ENCODE data around the gene SLC25A19.

The SLC25A19 gene

GRCh38 chr17:75252039-75252816, 37.0 kb downstream of the SLC25A19 start:
- H3K4me3 ChIP-seq (ENCODE audit: low read length) = no peak overlapping the region
- no peak for DNase-seq (ENCODE audit: low read depth)
- no peak for TF ChIP-seq CTCF (conservative IDR thresholded peaks at IDR 0.05; ENCODE audit: low read length)

- TF ChIP-seq CTCF (conservative IDR thresholded peaks at IDR 0.05; ENCODE audit: low read length) = no peak
- H3K4me3 ChIP-seq (ENCODE audit: low read length) = peak overlapping the region; percentile 50
- DNase-seq (ENCODE audit: low read depth) = peak; percentile 74
These were observed 39.2 kb downstream of the SLC25A19 start for GRCh38 chr17:75250009-75250471.

- H3K4me3 ChIP-seq (ENCODE audit: low read length) = peak overlapping the region; percentile 50
- TF ChIP-seq CTCF (conservative IDR thresholded peaks at IDR 0.05; ENCODE audit: low read length) = no peak
- DNase-seq (ENCODE audit: low read depth) = no peak
These were observed 39.7 kb downstream of the SLC25A19 start for GRCh38 chr17:75249564-75249963.

- H3K4me3 ChIP-seq (ENCODE audit: low read length) = no peak overlapping the region
- TF ChIP-seq CTCF (conservative IDR thresholded peaks at IDR 0.05; ENCODE audit: low read length) = no peak
- DNase-seq (ENCODE audit: low read depth) = no peak
These were observed 42.8 kb downstream of the SLC25A19 start for GRCh38 chr17:75246404-75246803.

- DNase-seq (ENCODE audit: low read depth) = no peak
- no peak for TF ChIP-seq CTCF (conservative IDR thresholded peaks at IDR 0.05; ENCODE audit: low read length)
- H3K4me3 ChIP-seq (ENCODE audit: low read length) = no peak overlapping the region
These were observed 44.2 kb downstream of the SLC25A19 start for GRCh38 chr17:75245011-75245410.

- DNase-seq (ENCODE audit: low read depth) = no peak
- no peak for TF ChIP-seq CTCF (conservative IDR thresholded peaks at IDR 0.05; ENCODE audit: low read length)
- H3K4me3 ChIP-seq (ENCODE audit: low read length) = no peak overlapping the region
These were observed 44.9 kb downstream of the SLC25A19 start for GRCh38 chr17:75244133-75244866.
